SKM-1 (cell line): Measurements from ENCODE around the gene CYTIP.
"Not testable (repeated sequence)": the region's sequence is repeated elsewhere in the genome, so short reads cannot be mapped to it uniquely, and the experiment has no call there.

Source experiments
- DNase-seq: peaks from one replicate; lab custom pipeline; 2025; ENCODE audit not compliant: unreplicated experiment; lab: John Stamatoyannopoulos, UW

Gene CYTIP

DNA sequence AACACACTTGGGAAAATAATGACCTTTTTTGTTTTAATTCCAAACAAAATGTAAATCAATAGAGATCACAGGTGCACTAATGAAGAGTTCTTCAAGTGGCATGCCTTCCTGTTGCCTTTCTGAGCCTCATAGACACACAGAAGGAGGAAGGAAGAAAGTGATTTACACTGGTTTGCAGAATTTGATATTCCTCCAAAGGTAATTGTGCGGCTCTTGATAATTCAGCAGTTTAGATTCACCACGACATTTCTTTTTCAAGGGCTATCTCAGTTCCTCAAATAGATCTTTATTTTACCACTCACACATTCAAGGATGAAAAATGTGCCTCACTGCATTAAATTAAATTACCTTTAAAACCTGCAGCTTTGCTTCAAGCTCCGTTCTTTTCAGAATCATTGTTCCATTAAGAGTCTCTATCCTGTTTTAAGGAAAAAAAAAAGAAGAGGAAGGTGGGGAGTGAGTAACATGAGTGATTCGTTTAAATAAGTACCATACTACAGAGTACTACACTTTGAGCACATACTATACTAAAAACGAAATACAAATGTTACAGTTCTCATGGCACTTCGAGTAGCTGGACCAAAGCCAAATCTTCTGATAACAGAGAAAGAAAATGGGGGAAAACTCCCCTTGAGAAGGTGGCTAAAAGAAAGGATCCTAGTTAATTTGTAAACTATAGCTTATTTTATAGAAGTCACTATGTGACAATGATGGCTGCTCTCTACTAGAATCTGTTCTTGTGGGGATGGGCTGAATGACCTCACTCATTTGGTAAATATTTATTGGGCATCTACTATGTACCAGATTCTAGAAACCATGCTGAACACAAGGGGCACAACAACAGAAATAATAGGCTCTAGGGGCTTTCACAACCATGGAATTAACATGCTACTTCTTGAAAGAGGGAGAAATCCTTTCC, 16.6 kb downstream of the CYTIP start:
- no peak for DNase-seq

GRCh38 chr2:157426477-157426994, 17.4 kb downstream of the CYTIP start:
- DNase-seq = no peak

DNA sequence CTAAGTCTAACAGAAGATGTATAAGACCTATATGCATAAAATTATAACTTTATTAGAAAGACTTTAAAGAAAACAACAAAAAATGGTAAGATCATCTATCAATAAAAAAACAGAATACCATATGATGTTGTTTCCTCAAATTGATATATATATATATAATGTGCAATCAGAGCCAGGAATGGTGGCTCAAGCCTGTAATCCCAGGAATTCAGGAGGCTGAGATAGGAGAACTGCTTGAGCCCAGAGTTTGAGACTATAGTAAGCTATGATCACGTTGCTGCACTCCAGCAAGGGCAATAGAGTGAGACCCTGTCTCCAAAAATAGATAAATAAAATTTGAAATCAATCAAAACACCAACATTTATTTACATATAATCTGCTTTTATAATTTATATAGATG, 19.5 kb downstream of the CYTIP start:
- DNase-seq = no peak

DNA sequence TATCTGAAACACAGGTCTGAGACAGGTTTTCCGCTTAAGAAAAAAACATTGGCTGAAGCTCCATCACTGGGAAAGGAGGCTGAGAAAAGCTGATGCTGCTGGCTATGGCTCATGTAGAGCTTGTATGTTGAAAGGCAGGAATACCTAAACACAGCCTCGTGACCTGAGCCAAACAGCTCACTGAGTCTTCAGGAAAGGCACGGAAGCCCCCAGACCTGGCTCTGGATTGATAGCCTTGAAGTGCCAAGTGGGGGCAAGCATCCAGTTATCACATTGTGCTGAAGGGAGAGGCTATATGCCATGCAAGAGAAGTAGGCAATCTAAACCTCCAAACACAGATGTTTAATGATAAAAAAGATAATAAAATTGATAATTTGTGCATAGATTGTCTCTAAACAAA, 21.9 kb downstream of the CYTIP start:
- DNase-seq = no peak

DNA sequence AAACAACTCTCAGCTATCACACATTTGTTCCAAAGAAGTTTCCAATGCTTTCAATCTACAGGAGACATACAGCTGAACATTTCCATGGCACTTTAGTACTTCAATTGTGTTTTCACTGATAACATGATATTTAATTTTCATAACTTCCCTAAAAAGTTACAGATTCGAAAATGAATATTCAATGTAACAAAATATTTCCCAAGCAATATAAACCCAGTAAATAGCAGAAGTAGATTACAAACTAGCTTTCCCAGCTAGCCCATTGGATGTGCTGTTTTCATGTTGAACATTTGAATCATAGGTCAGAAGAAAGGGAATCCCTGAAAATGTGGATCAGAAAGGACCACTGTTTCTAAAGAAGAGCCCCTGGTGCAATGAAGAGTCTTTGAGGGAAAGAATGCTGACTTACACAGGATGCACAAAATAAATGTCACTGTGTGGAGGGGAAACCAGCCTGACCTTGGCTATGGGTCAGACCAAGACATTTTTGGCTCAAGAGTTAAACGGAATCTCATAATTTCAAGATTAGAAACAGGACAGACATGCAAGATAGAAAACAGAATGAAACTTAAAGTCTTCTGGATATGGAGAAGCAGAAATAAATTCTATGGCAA, 22.5 kb downstream of the CYTIP start:
- no peak for DNase-seq

DNA sequence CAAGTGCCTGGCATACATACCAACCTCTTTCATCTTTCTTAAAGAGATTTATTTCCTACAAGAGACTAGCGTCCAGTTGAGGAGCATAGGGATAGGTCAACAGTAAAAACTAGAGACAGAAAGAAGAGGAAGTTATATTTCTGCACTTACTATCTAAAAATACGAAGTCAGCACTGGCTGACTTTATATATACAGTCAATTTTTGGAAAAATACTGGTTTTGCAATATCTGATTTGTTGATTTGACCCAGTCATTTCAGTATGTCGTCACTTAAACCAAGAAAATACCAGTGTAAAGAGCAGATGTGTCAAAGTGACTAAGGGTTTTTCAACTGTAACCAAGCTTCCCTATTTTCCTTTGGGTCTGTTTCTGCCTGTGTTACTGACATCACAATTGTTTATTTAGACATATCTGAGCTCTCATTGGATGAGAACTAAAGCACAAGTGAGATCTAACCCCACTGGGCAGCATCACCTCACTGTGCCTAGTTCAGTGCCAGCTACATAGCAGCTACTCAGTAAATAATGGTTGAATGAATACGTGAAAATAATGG, 23.0 kb downstream of the CYTIP start:
- DNase-seq = peak; percentile 89

- DNase-seq = no peak
Measured at GRCh38 chr2:157419031-157419575, 24.8 kb downstream of the CYTIP start.

DNA sequence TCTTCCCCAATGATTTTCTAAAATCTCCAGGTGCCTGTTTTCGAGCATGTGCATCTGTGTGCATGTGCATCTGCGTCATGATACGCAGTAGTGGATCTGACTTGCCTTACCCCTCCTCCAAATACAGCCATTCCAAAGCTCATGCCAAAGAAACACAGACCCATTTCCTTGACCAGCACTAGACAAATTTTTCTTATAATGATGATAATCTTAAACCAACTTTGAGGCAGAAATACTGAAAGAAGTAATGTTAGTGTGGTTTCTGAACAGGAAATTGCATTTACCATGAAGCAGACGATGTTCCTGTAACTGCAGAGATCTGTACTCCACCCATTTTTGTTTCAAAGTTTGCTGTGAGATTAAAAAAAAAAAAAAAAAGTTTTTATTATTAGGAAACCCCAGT, 25.6 kb downstream of the CYTIP start:
- no peak for DNase-seq

GRCh38 chr2:157415591-157416101, 28.2 kb downstream of the CYTIP start:
- no peak for DNase-seq

- no peak for DNase-seq
Measured at GRCh38 chr2:157414050-157414449, 29.8 kb downstream of the CYTIP start.

GRCh38 chr2:157413326-157414035, 30.4 kb downstream of the CYTIP start:
- no peak for DNase-seq

GRCh38 chr2:157411624-157412336, 32.1 kb downstream of the CYTIP start:
- DNase-seq = no peak

- DNase-seq = not testable (repeated sequence)
Measured at GRCh38 chr2:157405398-157405797, 38.5 kb downstream of the CYTIP start.

DNA sequence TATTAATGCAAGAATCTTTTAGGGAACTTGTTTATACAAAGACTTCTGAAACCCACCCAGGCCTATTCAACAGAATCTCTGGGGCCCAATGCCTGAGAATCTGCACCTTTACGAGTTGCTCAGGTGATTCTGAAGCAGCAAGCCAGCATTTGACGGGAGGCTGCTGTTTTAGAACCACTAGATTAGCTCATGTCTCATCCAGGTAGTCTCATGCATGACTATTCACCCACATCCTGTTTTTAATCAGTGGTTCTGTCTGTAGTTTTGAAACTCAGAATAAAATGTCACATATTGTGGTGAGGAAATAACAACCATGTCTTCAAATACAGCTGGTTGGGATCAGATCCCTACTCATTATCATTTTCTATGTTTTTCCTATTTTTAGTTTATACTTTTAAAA, 39.5 kb downstream of the CYTIP start:
- DNase-seq = no peak

- DNase-seq = not testable (repeated sequence)
Measured at GRCh38 chr2:157402801-157403485, 40.9 kb downstream of the CYTIP start.

DNA sequence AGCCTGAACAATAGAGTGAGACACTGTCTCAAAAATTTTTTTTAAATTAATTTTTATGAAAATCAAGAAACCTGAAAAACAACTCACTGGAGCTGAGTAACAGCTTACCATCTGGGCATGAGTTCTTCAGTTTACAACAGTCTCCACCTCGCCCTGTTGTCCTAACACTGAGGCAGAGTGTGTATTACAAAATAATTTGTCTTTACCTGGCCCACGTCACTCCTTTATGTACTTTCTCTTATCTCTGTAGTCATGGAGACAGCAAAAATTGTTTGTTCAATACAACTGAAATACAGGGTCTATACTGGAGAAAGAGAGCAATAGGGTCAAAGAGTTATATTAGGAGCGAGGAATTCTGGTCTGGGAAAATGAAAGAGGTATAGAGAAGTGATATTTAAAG, 48.1 kb downstream of the CYTIP start:
- DNase-seq = no peak

- DNase-seq = no peak
Measured at GRCh38 chr2:157394928-157395327, 49.0 kb downstream of the CYTIP start.

DNA sequence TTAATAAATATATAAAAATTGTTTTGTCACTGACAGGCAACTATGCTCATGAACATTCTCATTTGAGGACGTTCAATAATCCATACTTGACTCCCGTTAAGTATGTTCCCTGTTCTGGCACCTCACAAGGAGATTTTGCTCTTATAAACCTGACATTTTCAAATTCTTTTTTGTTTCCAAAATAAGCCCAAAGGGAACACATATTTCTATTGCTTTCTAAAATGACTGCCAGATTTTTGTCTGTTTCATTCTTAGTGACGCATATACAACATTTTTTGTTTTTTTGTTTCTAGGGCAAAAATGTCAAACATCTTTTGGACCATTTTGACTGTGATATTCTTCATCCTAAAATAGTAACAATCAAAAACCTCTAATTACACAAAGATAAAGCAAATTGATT, 50.5 kb downstream of the CYTIP start:
- no peak for DNase-seq

DNA sequence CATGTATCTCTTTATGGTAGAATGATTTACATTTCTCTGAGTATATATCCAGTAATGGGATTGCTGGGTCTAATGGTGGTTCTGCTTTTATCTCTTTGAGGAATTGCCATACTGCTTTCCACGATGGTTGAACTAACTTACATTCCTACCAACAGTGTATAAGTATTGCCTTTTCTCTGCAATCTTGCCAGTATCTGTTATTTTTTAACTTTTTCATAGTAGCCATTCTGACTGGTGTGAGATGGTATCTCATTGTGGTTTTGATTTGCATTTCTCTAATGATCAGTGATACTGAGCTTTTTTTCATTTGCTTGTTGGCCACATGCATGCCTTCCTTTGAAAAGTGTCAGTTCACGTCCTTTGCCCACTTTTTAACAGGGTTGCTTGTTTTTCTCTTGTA, 55.1 kb downstream of the CYTIP start:
- DNase-seq = no peak

DNA sequence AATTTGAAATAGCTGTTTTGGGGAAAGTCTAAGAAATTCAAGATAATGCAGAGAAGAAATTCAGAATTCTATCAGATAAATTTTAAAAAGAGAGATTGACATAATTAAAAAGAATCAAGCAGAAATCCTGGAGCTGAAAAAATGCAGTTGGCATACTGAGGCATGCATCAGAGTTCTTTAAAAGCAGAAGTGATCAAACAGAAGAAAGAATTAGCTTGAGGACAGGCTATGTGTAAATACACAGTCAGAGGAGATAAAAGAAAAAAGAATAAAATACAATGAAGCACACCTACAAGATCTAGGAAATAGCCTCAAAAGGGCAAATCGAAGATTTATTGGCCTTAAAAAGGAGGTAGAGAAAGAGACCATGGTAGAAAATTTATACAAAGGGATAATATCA, 57.1 kb downstream of the CYTIP start:
- DNase-seq = no peak
